Measurements from ENCODE around the gene DUSP6.

Gene DUSP6

DNA sequence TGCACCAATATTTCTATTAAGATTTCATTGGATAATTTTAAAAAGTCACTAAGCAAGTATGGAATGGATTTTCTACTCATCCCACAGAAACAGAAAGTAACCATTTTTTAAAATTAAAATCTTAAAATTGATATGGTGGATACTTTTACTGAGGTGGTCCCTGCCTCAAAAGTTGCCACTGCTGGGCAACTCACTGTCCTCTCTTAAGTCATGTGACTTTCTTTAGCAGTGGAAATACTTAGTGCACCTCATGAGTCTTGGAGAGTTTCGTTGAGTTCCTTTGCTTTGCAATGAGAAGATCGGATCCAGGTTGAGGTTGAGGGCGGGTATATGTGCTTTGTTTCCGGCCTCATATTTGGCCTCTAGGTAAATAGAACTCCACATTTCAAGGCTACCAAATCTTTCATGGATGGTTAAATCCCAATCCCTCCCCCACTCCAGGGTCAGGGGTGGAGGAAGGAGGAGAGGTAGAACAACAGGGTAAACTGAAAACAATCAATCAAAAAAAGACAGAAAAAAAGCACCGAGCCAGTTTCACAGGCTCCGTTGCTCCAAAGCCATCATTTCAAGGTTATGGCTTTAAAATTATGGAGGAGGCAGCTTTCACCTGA, 39.5 kb upstream of the DUSP6 start:
- DNase-seq (ENCODE audit: low read depth): no peak
- H3K4me3 ChIP-seq (ENCODE audit: low read depth, low read length): no peak overlapping the region
- TF ChIP-seq CTCF (IDR thresholded peaks at IDR 0.05; ENCODE audit: insufficient read depth, low read depth, low read length, missing control alignments): no peak

GRCh38 chr12:89390802-89391673, 38.7 kb upstream of the DUSP6 start:
- DNase-seq (ENCODE audit: low read depth): no peak
- no peak for TF ChIP-seq CTCF (IDR thresholded peaks at IDR 0.05; ENCODE audit: insufficient read depth, low read depth, low read length, missing control alignments)
- H3K4me3 ChIP-seq (ENCODE audit: low read depth, low read length): no peak overlapping the region

GRCh38 chr12:89389755-89390661, 37.7 kb upstream of the DUSP6 start:
- TF ChIP-seq CTCF (IDR thresholded peaks at IDR 0.05; ENCODE audit: insufficient read depth, low read depth, low read length, missing control alignments): no peak
- DNase-seq (ENCODE audit: low read depth): no peak
- no peak overlapping the region for H3K4me3 ChIP-seq (ENCODE audit: low read depth, low read length)

- no peak overlapping the region for H3K4me3 ChIP-seq (ENCODE audit: low read depth, low read length)
- no peak for DNase-seq (ENCODE audit: low read depth)
- no peak for TF ChIP-seq CTCF (IDR thresholded peaks at IDR 0.05; ENCODE audit: insufficient read depth, low read depth, low read length, missing control alignments)
These were observed 33.8 kb upstream of the DUSP6 start for GRCh38 chr12:89386138-89386537.

DNA sequence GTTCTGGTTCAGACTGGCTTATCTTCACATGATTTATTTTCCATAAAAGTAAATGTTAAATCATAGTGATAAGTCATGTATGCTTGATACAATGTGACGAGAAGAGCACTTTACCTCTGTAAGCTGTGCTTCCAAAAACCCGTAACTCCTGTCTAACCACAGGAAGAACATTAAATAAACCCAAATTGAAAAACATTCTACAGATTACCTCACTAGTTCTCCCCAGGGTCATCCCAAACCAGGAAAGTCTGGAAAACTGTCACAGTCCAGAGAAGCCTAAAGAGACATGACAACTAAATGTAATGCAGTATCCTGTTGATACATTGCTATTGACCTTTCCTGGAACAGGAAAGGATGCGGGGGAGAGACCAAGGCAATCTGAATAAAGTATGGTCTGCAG, 32.5 kb upstream of the DUSP6 start:
- TF ChIP-seq CTCF (IDR thresholded peaks at IDR 0.05; ENCODE audit: insufficient read depth, low read depth, low read length, missing control alignments): no peak
- no peak for DNase-seq (ENCODE audit: low read depth)
- no peak overlapping the region for H3K4me3 ChIP-seq (ENCODE audit: low read depth, low read length)

GRCh38 chr12:89384050-89384758, 31.9 kb upstream of the DUSP6 start:
- TF ChIP-seq CTCF (IDR thresholded peaks at IDR 0.05; ENCODE audit: insufficient read depth, low read depth, low read length, missing control alignments): no peak
- no peak for DNase-seq (ENCODE audit: low read depth)
- no peak overlapping the region for H3K4me3 ChIP-seq (ENCODE audit: low read depth, low read length)

Data from GM12865 (cell line).